Measurements from ENCODE around the gene CDH11.

DNA sequence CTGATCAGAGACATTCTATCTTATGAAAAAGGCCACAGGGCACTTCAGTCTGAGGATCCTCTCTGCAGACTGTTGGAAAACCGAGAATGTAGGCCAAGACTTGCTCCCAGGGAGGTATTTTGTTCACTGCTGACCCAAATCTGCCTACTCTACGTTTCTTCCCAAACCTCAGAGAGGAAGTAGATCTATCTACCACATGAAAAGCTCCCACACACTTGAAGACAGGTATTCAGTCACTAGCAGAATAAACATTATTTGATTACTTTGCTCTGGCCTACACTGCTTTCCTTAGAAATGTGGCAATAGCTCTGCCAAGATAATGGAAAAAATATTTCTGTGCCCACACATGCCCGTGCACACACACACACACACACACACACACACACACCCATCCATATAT lies 164.6 kb downstream of the CDH11 start:
- TF ChIP-seq, protein P1, sequence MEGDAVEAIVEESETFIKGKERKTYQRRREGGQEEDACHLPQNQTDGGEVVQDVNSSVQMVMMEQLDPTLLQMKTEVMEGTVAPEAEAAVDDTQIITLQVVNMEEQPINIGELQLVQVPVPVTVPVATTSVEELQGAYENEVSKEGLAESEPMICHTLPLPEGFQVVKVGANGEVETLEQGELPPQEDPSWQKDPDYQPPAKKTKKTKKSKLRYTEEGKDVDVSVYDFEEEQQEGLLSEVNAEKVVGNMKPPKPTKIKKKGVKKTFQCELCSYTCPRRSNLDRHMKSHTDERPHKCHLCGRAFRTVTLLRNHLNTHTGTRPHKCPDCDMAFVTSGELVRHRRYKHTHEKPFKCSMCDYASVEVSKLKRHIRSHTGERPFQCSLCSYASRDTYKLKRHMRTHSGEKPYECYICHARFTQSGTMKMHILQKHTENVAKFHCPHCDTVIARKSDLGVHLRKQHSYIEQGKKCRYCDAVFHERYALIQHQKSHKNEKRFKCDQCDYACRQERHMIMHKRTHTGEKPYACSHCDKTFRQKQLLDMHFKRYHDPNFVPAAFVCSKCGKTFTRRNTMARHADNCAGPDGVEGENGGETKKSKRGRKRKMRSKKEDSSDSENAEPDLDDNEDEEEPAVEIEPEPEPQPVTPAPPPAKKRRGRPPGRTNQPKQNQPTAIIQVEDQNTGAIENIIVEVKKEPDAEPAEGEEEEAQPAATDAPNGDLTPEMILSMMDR (IDR thresholded peaks at IDR 0.05; ENCODE audit: low read depth, low read length) = no peak
- TF ChIP-seq EZH2phosphoT487 (IDR thresholded peaks at IDR 0.05; ENCODE audit: low read depth) = no peak
